GM18907 (cell line): ENCODE measurements around the gene FBLN5.
"Not testable (repeated sequence)": the region's sequence is repeated elsewhere in the genome, so short reads cannot be mapped to it uniquely, and the experiment has no call there.

ENCODE experiments used
- ATAC-seq: cut with Tn5 transposase; IDR thresholded peaks from one replicate; pipeline ENCODE4 v1.9.1; 2021; ENCODE audit warnings: mild to moderate bottlenecking, moderate library complexity; ENCODE audit not compliant: unreplicated experiment

The FBLN5 gene

DNA sequence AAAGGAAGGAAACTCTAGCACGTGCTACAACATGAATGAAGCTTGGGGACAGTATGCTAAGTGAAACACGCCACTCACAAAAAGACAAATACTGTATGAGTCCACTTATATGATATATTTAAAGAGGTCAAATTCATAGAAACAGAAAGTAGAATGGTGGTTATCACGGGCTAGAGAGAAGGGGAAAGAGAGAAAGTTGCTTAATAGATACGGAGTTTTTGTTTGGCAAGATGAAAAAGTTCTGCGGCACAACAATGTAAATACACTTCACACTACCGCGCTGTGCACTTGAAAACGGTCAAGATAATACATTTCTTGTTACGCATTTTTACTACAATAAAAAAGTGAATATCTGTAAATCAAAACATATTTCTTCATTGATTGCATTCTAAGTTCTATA lies 37.3 kb downstream of the FBLN5 start:
- ATAC-seq, result no peak

GRCh38 chr14:91906374-91906773 lies 41.1 kb downstream of the FBLN5 start:
- ATAC-seq, result no peak

DNA sequence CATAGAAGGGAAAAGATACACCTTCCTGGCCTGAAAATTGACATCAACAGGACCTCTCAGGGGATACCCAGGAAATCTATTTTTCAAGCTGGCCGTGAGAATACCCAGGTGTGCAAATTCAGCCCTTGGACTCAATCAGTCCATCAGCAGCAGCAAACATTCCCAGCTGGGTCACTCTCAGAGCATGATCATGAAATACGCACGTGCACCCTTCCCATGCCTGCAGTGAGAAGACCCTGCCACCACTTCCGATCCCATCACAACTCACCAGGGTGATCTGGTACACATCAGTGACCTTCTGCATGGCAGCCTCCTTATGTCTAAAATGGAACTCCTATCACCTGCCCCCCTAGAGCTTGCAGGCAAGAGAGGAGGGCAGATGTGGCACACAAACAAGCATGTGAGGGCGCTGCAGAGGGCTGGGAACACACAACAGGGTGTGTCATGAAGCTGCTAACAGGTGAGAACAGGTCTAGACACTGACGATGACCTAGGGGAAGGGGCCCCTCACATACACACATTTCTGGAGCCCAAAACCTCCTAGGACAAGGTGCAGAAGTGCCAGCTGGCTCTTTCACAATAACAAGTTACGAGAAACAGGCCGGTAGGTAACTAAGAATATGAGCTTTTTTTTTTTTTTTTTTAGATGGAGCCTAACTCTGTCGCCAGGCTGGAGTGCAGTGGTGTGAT lies 42.4 kb downstream of the FBLN5 start:
- ATAC-seq, result no peak

- no peak for ATAC-seq
Observed at GRCh38 chr14:91904483-91904882, 43.0 kb downstream of the FBLN5 start.

DNA sequence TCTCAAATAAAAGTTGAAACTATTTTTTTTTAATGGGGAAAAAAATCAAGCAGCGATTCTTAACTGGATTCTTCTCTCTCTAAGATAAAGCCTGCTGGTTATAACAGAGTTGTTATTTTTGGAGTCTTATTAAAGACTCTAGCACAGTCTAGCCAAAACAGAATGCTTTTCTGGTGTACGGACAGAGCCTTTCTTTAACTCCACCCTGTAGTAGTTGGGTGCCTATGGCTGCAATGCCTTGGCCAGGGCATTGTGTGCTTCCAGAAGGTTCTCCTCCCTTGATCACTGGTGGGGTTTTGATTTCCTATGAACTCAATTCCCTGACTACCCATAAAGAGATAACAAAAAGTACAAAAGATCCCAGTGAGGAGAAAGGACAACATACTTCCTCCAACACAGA lies 44.4 kb downstream of the FBLN5 start:
- no peak for ATAC-seq

GRCh38 chr14:91902336-91902735 lies 45.2 kb downstream of the FBLN5 start:
- ATAC-seq, result no peak

DNA sequence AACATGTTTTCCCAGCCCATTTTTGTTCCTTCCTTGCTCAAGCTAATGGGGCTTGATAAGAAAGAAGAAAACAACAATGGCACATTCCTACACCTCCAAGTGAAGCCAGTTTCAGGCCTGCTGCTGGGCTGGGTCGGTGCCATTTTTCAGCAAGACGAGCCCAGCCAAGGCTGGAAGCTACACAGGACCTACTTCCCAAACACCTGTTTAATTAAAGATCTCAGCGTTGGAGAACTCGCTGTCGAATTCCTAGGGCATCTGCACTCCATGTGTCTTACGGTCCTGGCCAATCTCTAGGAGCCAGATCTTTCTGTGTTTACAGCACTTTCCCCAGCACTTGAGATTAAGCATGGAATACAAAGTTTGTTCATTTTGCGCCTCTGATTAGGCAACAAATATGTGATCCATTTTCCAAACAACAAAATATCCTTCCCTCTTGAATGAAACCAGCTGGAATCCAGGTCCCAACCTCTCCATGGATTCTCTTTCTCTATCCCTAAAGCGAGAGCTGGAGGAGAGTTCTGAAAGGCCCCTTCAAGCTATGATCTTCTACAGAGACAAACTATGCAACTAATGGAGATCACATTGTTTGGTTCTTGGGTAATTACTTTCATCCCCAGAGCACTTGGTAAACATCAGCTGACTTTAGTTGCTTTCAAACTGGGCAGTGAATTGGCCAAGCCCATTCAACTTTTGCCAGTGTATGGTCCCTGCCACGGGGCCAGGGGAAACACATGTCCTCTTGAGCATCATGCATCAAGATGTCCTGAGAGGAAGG lies 45.9 kb downstream of the FBLN5 start:
- ATAC-seq, result no peak

- ATAC-seq, result no peak
Observed at GRCh38 chr14:91899806-91900205, 47.7 kb downstream of the FBLN5 start.

DNA sequence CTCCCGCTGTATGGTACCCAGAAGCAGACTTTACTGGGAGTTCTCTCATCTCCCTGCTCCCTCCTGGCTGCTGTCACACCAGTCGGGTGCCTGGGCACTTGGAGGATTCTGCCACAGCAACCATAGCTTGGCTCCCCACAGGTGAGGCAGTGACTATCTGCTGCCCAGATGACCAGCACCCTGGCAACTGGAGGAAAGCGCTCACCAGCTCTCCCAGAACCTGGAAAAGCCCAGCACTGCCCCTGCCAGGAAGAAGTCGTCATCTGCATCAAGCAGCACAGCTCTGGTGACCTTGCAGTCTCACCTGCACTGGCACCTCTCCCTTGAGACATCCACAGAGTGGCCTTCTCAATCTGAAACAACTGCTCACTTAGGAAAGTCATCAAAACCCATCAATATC lies 48.3 kb downstream of the FBLN5 start:
- no peak for ATAC-seq

DNA sequence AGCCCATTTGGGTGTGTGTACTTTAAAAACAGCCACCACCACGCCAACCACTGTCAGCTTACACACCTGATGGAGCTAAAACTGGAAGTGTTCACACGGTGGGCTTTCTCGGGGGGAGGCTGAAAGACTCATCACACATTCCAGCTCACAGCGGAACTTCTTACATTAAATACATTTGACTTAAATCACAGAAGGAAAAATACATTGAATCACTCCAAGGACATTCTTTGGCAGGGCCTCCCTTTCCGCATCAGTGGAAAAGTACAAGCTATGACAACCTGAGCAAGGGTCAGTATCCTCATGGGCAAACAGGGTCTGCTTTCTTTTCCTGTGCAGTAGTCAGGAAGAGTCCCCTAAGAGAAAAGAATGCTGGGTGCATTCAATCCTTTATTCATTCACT lies 49.1 kb downstream of the FBLN5 start:
- ATAC-seq, result no peak

- not testable (repeated sequence) for ATAC-seq
Observed at GRCh38 chr14:91897716-91898115, 49.8 kb downstream of the FBLN5 start.

GRCh38 chr14:91897106-91897701 lies 50.3 kb downstream of the FBLN5 start:
- no peak for ATAC-seq

- no peak for ATAC-seq
Observed at GRCh38 chr14:91896419-91896818, 51.1 kb downstream of the FBLN5 start.

GRCh38 chr14:91893669-91894068 lies 53.8 kb downstream of the FBLN5 start:
- no peak for ATAC-seq

DNA sequence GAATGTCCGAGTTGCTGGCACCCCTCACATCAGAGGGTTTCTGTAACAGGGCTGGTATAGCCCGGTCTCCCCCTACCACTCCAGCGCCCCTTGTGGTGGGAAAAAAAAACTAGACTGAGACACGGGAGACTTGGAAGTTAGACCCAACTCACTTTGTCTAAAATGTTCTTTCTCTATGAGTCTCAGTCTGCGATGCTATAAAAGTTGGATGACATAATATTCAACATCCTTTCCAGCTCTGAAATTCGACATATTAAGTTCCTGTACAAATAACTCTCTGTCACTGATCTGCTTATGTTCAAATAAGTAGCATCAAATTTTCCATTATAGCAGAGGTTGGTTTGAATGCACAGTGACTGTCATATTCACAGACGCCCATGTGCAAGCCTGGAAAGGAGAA lies 54.5 kb downstream of the FBLN5 start:
- ATAC-seq, result no peak

- ATAC-seq, result no peak
Observed at GRCh38 chr14:91891721-91892220, 55.7 kb downstream of the FBLN5 start.

- no peak for ATAC-seq
Observed at GRCh38 chr14:91891101-91891500, 56.4 kb downstream of the FBLN5 start.

DNA sequence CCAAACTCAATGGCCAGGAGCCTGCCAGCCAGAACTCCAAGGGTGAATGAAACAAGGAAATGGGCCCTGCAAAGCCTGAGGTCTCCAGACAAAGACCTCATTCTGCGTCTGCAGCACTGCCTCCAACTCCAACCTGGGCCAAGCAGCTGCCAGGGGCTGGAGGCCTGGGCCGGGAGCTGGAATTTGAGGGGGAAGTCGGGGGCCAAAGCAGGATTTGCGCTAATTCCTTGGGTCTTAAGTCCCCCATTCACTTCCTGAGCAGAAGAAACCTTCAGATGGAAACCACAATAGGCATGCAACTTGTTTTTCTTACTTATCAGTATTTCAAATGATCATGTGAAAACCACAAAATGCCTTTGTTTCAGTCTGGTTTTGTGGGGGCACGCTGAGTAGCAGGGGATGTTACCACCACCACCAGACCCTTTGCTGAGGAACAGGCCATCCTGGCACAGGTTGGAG lies 57.2 kb downstream of the FBLN5 start:
- ATAC-seq, result no peak

GRCh38 chr14:91889477-91890211 lies 57.9 kb downstream of the FBLN5 start:
- no peak for ATAC-seq

GRCh38 chr14:91888641-91889476 lies 58.6 kb downstream of the FBLN5 start:
- ATAC-seq, result no peak
